ENCODE measurements around the gene PLCB4. TPM values are rescaled to one million over a fixed set of nuclear protein-coding genes. Genes with fewer than 3 reads are reported as not detected.

Gene PLCB4
- total and polyA plus RNA-seq, 2 experiments from 2014 or later: 6.5 to 16.1 TPM

- TF ChIP-seq CTCF (conservative IDR thresholded peaks at IDR 0.05; ENCODE audit: low read depth in 2 of 2) (no peak), STAT1 (IDR thresholded peaks at IDR 0.05; ENCODE audit: unreplicated experiment) (no peak), ZNF331 (CRISPR knock-in tag; IDR thresholded peaks at IDR 0.05; ENCODE audit: low read depth) (no peak)
- TF ChIP-seq, protein P1, sequence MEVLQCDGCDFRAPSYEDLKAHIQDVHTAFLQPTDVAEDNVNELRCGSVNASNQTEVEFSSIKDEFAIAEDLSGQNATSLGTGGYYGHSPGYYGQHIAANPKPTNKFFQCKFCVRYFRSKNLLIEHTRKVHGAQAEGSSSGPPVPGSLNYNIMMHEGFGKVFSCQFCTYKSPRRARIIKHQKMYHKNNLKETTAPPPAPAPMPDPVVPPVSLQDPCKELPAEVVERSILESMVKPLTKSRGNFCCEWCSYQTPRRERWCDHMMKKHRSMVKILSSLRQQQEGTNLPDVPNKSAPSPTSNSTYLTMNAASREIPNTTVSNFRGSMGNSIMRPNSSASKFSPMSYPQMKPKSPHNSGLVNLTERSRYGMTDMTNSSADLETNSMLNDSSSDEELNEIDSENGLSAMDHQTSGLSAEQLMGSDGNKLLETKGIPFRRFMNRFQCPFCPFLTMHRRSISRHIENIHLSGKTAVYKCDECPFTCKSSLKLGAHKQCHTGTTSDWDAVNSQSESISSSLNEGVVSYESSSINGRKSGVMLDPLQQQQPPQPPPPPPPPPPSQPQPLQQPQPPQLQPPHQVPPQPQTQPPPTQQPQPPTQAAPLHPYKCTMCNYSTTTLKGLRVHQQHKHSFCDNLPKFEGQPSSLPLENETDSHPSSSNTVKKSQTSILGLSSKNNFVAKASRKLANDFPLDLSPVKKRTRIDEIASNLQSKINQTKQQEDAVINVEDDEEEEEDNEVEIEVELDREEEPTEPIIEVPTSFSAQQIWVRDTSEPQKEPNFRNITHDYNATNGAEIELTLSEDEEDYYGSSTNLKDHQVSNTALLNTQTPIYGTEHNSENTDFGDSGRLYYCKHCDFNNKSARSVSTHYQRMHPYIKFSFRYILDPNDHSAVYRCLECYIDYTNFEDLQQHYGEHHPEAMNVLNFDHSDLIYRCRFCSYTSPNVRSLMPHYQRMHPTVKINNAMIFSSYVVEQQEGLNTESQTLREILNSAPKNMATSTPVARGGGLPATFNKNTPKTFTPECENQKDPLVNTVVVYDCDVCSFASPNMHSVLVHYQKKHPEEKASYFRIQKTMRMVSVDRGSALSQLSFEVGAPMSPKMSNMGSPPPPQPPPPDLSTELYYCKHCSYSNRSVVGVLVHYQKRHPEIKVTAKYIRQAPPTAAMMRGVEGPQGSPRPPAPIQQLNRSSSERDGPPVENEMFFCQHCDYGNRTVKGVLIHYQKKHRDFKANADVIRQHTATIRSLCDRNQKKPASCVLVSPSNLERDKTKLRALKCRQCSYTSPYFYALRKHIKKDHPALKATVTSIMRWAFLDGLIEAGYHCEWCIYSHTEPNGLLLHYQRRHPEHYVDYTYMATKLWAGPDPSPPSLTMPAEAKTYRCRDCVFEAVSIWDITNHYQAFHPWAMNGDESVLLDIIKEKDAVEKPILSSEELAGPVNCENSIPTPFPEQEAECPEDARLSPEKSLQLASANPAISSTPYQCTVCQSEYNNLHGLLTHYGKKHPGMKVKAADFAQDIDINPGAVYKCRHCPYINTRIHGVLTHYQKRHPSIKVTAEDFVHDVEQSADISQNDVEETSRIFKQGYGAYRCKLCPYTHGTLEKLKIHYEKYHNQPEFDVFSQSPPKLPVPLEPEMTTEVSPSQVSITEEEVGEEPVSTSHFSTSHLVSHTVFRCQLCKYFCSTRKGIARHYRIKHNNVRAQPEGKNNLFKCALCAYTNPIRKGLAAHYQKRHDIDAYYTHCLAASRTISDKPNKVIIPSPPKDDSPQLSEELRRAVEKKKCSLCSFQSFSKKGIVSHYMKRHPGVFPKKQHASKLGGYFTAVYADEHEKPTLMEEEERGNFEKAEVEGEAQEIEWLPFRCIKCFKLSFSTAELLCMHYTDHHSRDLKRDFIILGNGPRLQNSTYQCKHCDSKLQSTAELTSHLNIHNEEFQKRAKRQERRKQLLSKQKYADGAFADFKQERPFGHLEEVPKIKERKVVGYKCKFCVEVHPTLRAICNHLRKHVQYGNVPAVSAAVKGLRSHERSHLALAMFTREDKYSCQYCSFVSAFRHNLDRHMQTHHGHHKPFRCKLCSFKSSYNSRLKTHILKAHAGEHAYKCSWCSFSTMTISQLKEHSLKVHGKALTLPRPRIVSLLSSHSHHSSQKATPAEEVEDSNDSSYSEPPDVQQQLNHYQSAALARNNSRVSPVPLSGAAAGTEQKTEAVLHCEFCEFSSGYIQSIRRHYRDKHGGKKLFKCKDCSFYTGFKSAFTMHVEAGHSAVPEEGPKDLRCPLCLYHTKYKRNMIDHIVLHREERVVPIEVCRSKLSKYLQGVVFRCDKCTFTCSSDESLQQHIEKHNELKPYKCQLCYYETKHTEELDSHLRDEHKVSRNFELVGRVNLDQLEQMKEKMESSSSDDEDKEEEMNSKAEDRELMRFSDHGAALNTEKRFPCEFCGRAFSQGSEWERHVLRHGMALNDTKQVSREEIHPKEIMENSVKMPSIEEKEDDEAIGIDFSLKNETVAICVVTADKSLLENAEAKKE (CRISPR knock-in tag; IDR thresholded peaks at IDR 0.05): no peak
Measured at GRCh38 chr20:9439806-9440205, 370.9 kb downstream of the PLCB4 start (continued).

DNA sequence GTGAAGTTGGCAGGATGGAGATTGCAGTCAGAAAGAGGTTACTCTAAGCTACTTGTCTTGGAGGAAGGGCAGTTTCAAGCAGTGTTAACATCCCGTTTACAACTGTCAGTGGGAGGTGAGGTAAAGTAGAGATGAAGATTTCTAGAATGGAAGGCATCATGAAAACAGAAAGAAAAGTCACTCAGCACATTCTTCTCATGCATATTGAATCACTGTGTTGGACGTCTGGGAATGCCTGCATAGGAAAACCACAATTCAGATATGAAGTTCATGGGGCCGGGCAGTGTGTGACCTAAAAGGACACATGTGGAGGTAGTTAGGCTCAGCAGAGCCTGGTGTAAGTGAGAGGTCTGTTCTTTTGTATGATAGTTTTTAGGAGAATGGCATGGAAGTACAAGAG, 372.0 kb downstream of the PLCB4 start:
- Mint-ChIP-seq H3K4me1 (peaks cover 11% of the 10 kb centered on the region; the same call in 2 of the 3 replicates), H3K27ac (no peak overlapping the region), H3K27me3 (ENCODE audit: insufficient read depth, low read depth, poor library complexity) (no peaks in the 10 kb centered on the region), H3K4me3 (no peak overlapping the region), H3K36me3 (ENCODE audit: low read depth) (peaks cover 31% of the 10 kb centered on the region), H3K9me3 (peaks cover 9% of the 10 kb centered on the region)
- Histone ChIP-seq H3K4me2 (no peak overlapping the region), H3K27me3 (ENCODE audit: insufficient read depth) (no peaks in the 10 kb centered on the region), H3K4me3 (no peak overlapping the region), H3K27ac (ENCODE audit: low read depth) (no peak overlapping the region), H3K36me3 (ENCODE audit: insufficient read depth) (no peaks in the 10 kb centered on the region), H3K9me2 (ENCODE audit: insufficient read depth) (no peaks in the 10 kb centered on the region), H4K20me1 (replicated peaks; ENCODE audit: insufficient read depth) (no peaks in the 10 kb centered on the region), H3K4me1 (ENCODE audit: insufficient read depth) (peaks cover 5% of the 10 kb centered on the region; the same call in 1 of the 2 replicates), H3K79me2 (replicated peaks; ENCODE audit: insufficient read depth) (no peaks in the 10 kb centered on the region), H3F3A (replicated peaks; ENCODE audit: low read depth) (no peaks in the 10 kb centered on the region), H2AFZ (no peak overlapping the region)
- DNase-seq (ENCODE audit: low spot score): no peak
- no peak for ATAC-seq
- no peak for TF ChIP-seq ETS1 (IDR thresholded peaks at IDR 0.05)
- TF ChIP-seq EZH2phosphoT487 (IDR thresholded peaks at IDR 0.05; ENCODE audit: unreplicated experiment): no peak
- no peak for TF ChIP-seq CREB1 (CRISPR knock-in tag; IDR thresholded peaks at IDR 0.05; ENCODE audit: low read depth)
- no peak for TF ChIP-seq JUNB (IDR thresholded peaks at IDR 0.05; ENCODE audit: unreplicated experiment)
- TF ChIP-seq REST (IDR thresholded peaks at IDR 0.05; ENCODE audit: unreplicated experiment): no peak
- TF ChIP-seq EZH2 (IDR thresholded peaks at IDR 0.05; ENCODE audit: low read depth, unreplicated experiment): no peak
- no peak for TF ChIP-seq POLR2AphosphoS5 (IDR thresholded peaks at IDR 0.05; ENCODE audit: low read depth)

Data from GM23338 (cell line).